IMR-90 (cell line): ENCODE measurements around the gene INPP4A. TPM values are rescaled to one million over a fixed set of nuclear protein-coding genes. Genes with fewer than 3 reads are reported as not detected.
A peak's percentile ranks its signal among the peaks of the same experiment; 100 is the strongest.

Source experiments
- ATAC-seq: fragments of 200-7000 bp; cut with Tn5 transposase; 2 replicates; pipeline ENCODE4 v1.9.1; 2020; ENCODE audit warnings: low read depth, mild to moderate bottlenecking, moderate library complexity
- BruUV-seq: library from RNA; stranded (reverse); fragments of 400-500 nt; replicated peaks from 2 replicates; lab custom pipeline; 2021; lab: Mats Ljungman, UMichigan
- CTCF ChIA-PET: fragments of 300-600 bp; formaldehyde crosslinking; extraction: SDS; loops from one replicate; lab custom pipeline; 2021; ENCODE audit warnings: antibody characterized with exemption; lab: Yijun Ruan, JAX
- POLR2A ChIA-PET: fragments of 300-600 bp; sonication (Branson Sonifier 250); formaldehyde crosslinking; loops from one replicate; lab custom pipeline; 2022; ENCODE audit warnings: antibody characterized with exemption; ENCODE audit not compliant: unreplicated experiment; lab: Charles Lee
- DNase-seq: peaks from one replicate; pipeline ENCODE4 v3.0.0; 2013
- H2AFZ ChIP-seq: replicated peaks from 2 replicates; pipeline ENCODE3; 2013; ENCODE audit warnings: low read length, mild to moderate bottlenecking; ENCODE audit not compliant: poor library complexity
- H2AK5ac ChIP-seq: 2 replicates; pipeline ENCODE4 v1.6.1; 2013; ENCODE audit warnings: low read depth, low read length, inconsistent platforms
- H2AK9ac ChIP-seq: replicated peaks from 2 replicates; pipeline ENCODE3; 2013; ENCODE audit warnings: mild to moderate bottlenecking, low read depth, low read length, moderate library complexity; ENCODE audit not compliant: poor library complexity
- H2BK120ac ChIP-seq: 2 replicates; pipeline ENCODE4 v1.6.1; 2013; ENCODE audit warnings: low read depth, low read length, inconsistent platforms
- H2BK15ac ChIP-seq: 3 replicates; pipeline ENCODE4 v1.6.1; 2013; ENCODE audit warnings: low read depth, low read length, inconsistent platforms
- H2BK20ac ChIP-seq: 2 replicates; pipeline ENCODE4 v1.6.1; 2013; ENCODE audit warnings: low read depth, mild to moderate bottlenecking, inconsistent platforms, low read length, moderate library complexity
- H2BK5ac ChIP-seq: 2 replicates; pipeline ENCODE4 v1.6.1; 2013; ENCODE audit warnings: mild to moderate bottlenecking, low read depth, low read length, inconsistent platforms; ENCODE audit not compliant: poor library complexity, severe bottlenecking
- H3K14ac ChIP-seq: replicated peaks from 2 replicates; pipeline ENCODE4 v1.6.1; 2013; ENCODE audit warnings: low read depth, low read length, inconsistent platforms
- H3K18ac ChIP-seq: 2 replicates; pipeline ENCODE4 v1.6.1; 2013; ENCODE audit warnings: low read depth, low read length, control low read depth
- H3K23ac ChIP-seq: 2 replicates; pipeline ENCODE4 v1.6.1; 2013; ENCODE audit warnings: low read depth, low read length, inconsistent platforms
- H3K27ac ChIP-seq: 2 replicates; pipeline ENCODE4 v1.5.1; 2013; ENCODE audit warnings: mild to moderate bottlenecking, control low read depth, low read length; ENCODE audit not compliant: insufficient read depth
- H3K27me3 ChIP-seq: 2 replicates; pipeline ENCODE4 v1.6.1; 2013; ENCODE audit warnings: low read length; ENCODE audit not compliant: control insufficient read depth, insufficient read depth
- H3K36me3 ChIP-seq: 2 replicates; pipeline ENCODE4 v1.6.1; 2013; ENCODE audit warnings: low read length, mixed read lengths; ENCODE audit not compliant: control insufficient read depth, insufficient read depth
- H3K4ac ChIP-seq: 2 replicates; pipeline ENCODE4 v1.6.1; 2013; ENCODE audit warnings: low read depth, low read length, inconsistent platforms
- H3K4me1 ChIP-seq: 2 replicates; pipeline ENCODE4 v1.6.1; 2013; ENCODE audit warnings: low read length, mixed read lengths; ENCODE audit not compliant: control insufficient read depth, insufficient read depth
- H3K4me2 ChIP-seq: 2 replicates; pipeline ENCODE4 v1.6.1; 2013; ENCODE audit warnings: low read depth, mild to moderate bottlenecking, control low read depth, low read length, moderate library complexity
- H3K4me3 ChIP-seq: 2 replicates; pipeline ENCODE4 v1.5.1; 2013; ENCODE audit warnings: low read depth, mild to moderate bottlenecking, control low read depth, low read length, moderate library complexity; ENCODE audit not compliant: insufficient read depth
- H3K56ac ChIP-seq: 2 replicates; pipeline ENCODE4 v1.6.1; 2013; ENCODE audit warnings: low read length, inconsistent platforms; ENCODE audit not compliant: insufficient read depth; ENCODE audit errors: extremely low read depth
- H3K79me1 ChIP-seq, 2 experiments: 2 replicates each; pipeline ENCODE4 v1.6.1; 2013; ENCODE audit warnings: low read length in 2 of 2, inconsistent platforms in 1 of 2, low read depth in 1 of 2
- H3K9ac ChIP-seq: 2 replicates; pipeline ENCODE4 v1.6.1; 2013; ENCODE audit warnings: low read depth, low read length, control low read depth
- H3K9me1 ChIP-seq: 2 replicates; pipeline ENCODE4 v1.6.1; 2013; ENCODE audit warnings: low read length, inconsistent platforms; ENCODE audit not compliant: insufficient read depth
- H3K9me3 ChIP-seq: 2 replicates; pipeline ENCODE4 v1.6.1; 2013; ENCODE audit warnings: low read length; ENCODE audit not compliant: control insufficient read depth, insufficient read depth
- H4K20me1 ChIP-seq: 2 replicates; pipeline ENCODE4 v1.6.1; 2013; ENCODE audit warnings: low read length, inconsistent platforms; ENCODE audit not compliant: insufficient read depth
- H4K5ac ChIP-seq: 2 replicates; pipeline ENCODE4 v1.6.1; 2013; ENCODE audit warnings: mild to moderate bottlenecking, low read depth, low read length, control low read depth
- H4K8ac ChIP-seq, 2 experiments: 2 replicates each; pipeline ENCODE4 v1.6.1; 2013; ENCODE audit warnings: low read depth in 2 of 2, low read length in 2 of 2, control low read depth in 1 of 2, inconsistent platforms in 1 of 2
- H4K91ac ChIP-seq: 2 replicates; pipeline ENCODE4 v1.6.1; 2013; ENCODE audit warnings: low read depth, low read length, inconsistent platforms; ENCODE audit not compliant: insufficient read depth
- FOS ChIP-seq: fragments of 150-350 bp; IDR thresholded peaks from 2 replicates; pipeline ENCODE4 v1.6.1; 2016; ENCODE audit warnings: low read depth, low read length
- MAZ ChIP-seq: IDR thresholded peaks from 2 replicates; pipeline ENCODE4 v1.6.1; 2012; ENCODE audit warnings: low read depth, mild to moderate bottlenecking, low read length, improper control_type of control experiment, moderate library complexity, borderline replicate concordance
- SMC3 ChIP-seq: fragments of 150-350 bp; IDR thresholded peaks from 2 replicates; pipeline ENCODE4 v1.6.1; 2016; ENCODE audit warnings: low read depth, mild to moderate bottlenecking, antibody characterized with exemption, low read length, moderate library complexity
- WGBS, 2 experiments: methylation state at CpG; one replicate each; pipeline versions ENCODE4 v1.1.5 to v1.1.7; 2013; ENCODE audit warnings: missing lambda C conversion rate in 2 of 2; ENCODE audit not compliant: insufficient read length in 1 of 2; ENCODE audit errors: extremely low coverage in 2 of 2; 5-methylcytosine and 5-hydroxymethylcytosine counted together
- dilution Hi-C: fragments of 300-500 bp; cut with HindIII; formaldehyde crosslinking; loops from one replicate; pipeline ENCODE4 v1.14.3; 2018; ENCODE audit warnings: low sequenced_read_pairs; ENCODE audit not compliant: unreplicated experiment
- in situ Hi-C: fragments of 300-500 bp; cut with MboI; formaldehyde crosslinking; loops from 3 replicates; pipeline ENCODE4 v1.14.3; 2019; ENCODE audit warnings: low sequenced_read_pairs, inconsistent platforms, mixed read lengths
- intact Hi-C: fragments of 100-400 bp; cut with micrococcal nuclease; formaldehyde crosslinking; loops from 2 replicates; pipeline ENCODE4 v1.10.0; 2022
- polyA plus RNA-seq, 3 experiments: library from polyadenylated mRNA; depleted of rRNA; stranded (reverse); fragments of >200 nt; gene quantifications; 2 replicates each; pipeline ENCODE4 v1.2.3, GENCODE V29; 2012; ENCODE audit warnings: low replicate concordance in 1 of 3
- total RNA-seq: library from RNA; depleted of rRNA; stranded (reverse); fragments of >200 nt; gene quantifications from 2 replicates; pipeline ENCODE4 v1.2.3, GENCODE V29; 2012

The INPP4A gene
- total and polyA plus RNA-seq, 2 of the 4 experiments (the other 2 are of a cell fraction): 14.5 to 27.1 TPM

- 67% methylated on average over 1 of the region's 13 CpGs; no CpG with 5 or more reads in 1 of the 2 experiments for WGBS, 2 experiments
- H3K18ac ChIP-seq: no peak overlapping the region
- no peak overlapping the region for H3K4ac ChIP-seq
- no peak overlapping the region for H3K4me2 ChIP-seq
- H3K9ac ChIP-seq: no peak overlapping the region
- peaks cover 5% of the 10 kb centered on the region; the same call in 1 of the 2 replicates for H4K20me1 ChIP-seq
- H2BK120ac ChIP-seq: no peak overlapping the region
- peaks cover 14% of the 10 kb centered on the region for H3K4me1 ChIP-seq
- no peaks in the 10 kb centered on the region for H3K9me3 ChIP-seq
- ATAC-seq (peak; percentile 21), DNase-seq (no peak)
- H3K79me1 ChIP-seq: 0 out of 4 replicates have a peak, but pooled peaks cover 0 to 4% of the 10 kb centered on the region in 2 experiments
- H4K91ac ChIP-seq: no peak overlapping the region
- dilution Hi-C loops: no loop called here
- intact Hi-C loops: no loop called here
- H3K56ac ChIP-seq: no peak overlapping the region
- no peak overlapping the region for H3K4me3 ChIP-seq
- no peaks in the 10 kb centered on the region for H3K27me3 ChIP-seq
- H3K14ac ChIP-seq: no peak overlapping the region
- POLR2A ChIA-PET: no interaction called here
- BruUV-seq: no TSS peak
- no peak overlapping the region for H2AK9ac ChIP-seq
- no peak overlapping the region for H2BK15ac ChIP-seq
- no peak overlapping the region for H2BK5ac ChIP-seq
- no peak overlapping the region for H4K5ac ChIP-seq
- in situ Hi-C loops: no loop called here
- peaks cover 17% of the 10 kb centered on the region for H3K9me1 ChIP-seq
- TF ChIP-seq SMC3 (no peak), MAZ (no peak), FOS (no peak)
- H4K8ac ChIP-seq: no peak overlapping the region
- H3K36me3 ChIP-seq: peaks cover 16% of the 10 kb centered on the region
- CTCF ChIA-PET: no interaction called here
- peak overlapping the region; percentile 13 for H2AFZ ChIP-seq
- H3K23ac ChIP-seq: no peak overlapping the region
- no peak overlapping the region for H3K27ac ChIP-seq
- H2AK5ac ChIP-seq: no peak overlapping the region
- H2BK20ac ChIP-seq: no peak overlapping the region
Observed at GRCh38 chr2:98561902-98562695, 117.4 kb downstream of the INPP4A start.
